NCI-H1092 (cell line): ENCODE measurements around the gene SEC31B.

ENCODE experiments used
- DNase-seq: peaks from one replicate; lab custom pipeline; 2025; lab: John Stamatoyannopoulos, UW

The SEC31B gene

GRCh38 chr10:100528123-100528886 lies 8.6 kb upstream of the SEC31B start:
- DNase-seq: no peak

DNA sequence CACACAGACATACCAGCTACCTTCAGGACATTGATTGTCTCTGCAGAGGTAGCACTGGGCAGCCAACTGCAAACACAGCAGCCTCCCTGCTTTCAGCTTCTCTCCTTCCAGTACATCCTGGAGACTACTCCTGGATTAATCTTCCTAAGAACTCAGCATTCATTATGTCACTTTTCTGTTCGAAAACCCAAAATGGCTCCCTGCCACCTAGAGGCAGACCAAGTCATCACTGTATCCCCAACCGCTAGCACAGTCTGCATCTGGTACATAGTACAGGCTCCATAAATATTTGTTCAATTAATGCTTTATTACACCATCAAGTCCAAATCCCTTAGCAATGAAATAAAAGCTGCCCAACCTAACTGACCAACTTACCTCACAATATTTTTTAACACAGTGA lies 5.0 kb upstream of the SEC31B start:
- no peak for DNase-seq

- no peak for DNase-seq
These were observed 4.5 kb upstream of the SEC31B start for GRCh38 chr10:100524206-100524605.

DNA sequence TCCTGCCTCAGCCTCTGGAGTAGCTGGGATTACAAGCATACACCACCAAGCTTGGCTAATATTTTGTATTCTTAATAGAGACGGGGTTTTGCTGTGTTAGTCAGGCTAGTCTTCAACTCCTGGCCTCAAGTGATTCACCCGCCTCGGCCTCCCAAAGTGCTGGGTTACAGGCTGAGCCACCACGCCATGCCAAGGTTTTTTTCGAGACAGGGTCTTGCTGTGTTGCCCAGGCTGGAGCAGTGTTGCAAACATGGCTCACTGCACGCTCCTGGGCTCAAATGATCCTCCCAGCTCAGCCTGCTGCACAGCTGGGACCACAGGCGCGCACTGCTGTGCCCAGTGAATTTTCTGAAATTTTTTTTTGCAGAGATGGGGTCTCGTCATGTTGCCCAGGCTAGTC lies 3.3 kb upstream of the SEC31B start:
- DNase-seq: no peak

DNA sequence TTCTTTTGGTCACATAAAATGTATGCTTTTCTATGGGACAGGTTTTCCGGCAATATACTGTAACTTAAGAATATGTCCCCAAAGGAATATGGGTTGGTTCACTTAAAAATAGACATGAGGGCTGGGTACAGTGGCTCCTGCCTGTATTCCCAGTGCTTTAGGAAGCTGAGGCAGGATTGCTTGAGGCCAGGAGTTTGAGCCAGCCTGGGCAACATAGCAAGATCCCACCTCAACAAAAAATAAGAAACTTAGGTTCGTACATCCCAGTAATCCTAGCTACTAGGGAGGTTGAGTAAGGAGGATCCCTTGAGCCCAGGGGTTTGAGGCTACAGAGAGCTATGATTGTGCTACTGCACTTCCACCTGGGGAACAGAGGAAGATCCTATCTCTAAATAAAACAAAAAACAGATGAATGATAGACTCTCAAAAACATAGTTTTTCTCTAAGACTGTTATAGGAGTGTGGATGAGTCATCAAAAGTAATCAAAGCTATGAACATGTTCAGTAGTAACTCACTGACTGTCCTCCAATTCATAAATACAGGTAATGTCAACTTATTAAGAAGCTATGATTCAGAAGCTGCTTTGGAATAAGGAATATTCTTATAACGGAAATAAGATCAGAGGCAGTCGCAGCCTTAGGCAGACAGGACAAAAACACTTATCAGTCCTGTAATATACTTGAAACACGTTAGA lies 2.6 kb upstream of the SEC31B start:
- DNase-seq: no peak

GRCh38 chr10:100520811-100521210 lies 1.1 kb upstream of the SEC31B start:
- no peak for DNase-seq

DNA sequence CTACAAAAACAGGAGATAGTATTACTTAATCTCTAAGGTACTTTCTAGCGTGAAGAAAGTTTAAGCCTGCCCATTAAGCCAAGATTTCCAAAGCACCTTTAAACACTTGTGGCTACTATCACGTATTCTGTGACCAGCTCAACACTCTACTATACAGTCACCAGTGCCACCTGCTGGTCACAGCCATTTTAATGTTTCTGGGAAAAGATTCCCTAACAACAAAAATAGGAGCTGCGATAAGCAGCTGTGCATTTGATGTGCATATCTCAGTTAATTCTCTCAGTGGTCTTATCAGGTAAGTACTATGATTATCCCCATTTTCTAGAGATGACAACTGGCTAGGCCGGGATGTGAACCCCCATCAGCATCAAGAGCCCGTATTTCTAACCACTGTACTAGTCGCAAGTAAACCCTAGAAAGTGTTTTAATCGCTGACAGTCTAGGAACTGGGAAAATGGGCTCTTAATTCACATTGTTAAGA lies 860 bp downstream of the SEC31B start:
- DNase-seq: no peak

GRCh38 chr10:100516847-100517246 lies 2.8 kb downstream of the SEC31B start:
- DNase-seq: no peak

GRCh38 chr10:100515612-100516011 lies 4.0 kb downstream of the SEC31B start:
- no peak for DNase-seq

- DNase-seq: no peak
These were observed 8.9 kb downstream of the SEC31B start for GRCh38 chr10:100510533-100511308.

DNA sequence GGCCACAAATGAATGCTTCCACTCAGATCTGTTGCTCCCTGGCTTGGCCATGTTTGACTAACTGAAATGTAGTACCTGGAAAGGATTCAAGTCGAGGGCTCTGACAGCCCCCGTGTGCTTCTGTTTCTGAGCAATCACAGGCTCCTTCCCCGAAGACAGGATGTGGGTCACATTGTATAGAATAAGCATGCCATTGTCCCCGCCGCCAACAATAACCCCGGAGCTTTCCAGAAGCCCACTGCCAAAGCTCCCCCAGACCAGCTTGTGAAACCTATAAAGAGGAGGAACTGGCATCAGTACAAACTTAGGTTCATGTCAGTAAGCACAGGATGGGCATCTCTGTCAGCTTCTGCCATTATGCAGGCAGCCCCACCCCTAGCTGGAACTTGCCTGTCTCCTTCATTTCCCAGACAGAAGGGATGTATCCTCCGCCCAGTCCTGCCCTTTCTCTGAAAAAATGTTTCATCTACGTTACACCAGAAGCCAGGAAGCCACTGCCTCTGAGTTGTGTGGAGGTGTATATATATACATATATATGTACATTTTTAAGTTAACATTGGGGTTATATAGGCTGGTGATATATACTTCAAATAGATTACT lies 10.3 kb downstream of the SEC31B start:
- DNase-seq: no peak

DNA sequence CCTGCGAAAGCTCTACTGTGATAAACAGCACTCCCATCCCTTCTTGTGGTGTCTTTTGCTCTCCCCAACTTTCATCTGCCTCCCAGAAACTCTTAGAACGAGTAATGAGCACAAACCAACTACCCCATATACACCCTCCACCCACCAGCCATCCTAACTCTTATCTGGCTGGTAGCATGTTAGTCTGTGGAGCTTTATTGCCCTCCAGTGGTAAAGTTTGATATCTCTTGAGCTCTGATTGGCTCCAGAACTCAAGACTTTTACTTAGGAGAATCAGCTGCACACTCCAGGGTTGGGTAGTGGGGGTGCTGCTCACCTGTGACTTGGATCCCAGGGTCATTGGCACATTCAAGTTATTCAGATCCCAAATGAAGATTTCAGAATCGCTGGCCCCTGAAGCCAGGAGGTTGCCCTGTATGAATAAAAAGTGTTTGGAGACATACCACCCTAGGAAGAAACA lies 10.9 kb downstream of the SEC31B start:
- no peak for DNase-seq

- DNase-seq: no peak
These were observed 11.4 kb downstream of the SEC31B start for GRCh38 chr10:100508266-100508665.

DNA sequence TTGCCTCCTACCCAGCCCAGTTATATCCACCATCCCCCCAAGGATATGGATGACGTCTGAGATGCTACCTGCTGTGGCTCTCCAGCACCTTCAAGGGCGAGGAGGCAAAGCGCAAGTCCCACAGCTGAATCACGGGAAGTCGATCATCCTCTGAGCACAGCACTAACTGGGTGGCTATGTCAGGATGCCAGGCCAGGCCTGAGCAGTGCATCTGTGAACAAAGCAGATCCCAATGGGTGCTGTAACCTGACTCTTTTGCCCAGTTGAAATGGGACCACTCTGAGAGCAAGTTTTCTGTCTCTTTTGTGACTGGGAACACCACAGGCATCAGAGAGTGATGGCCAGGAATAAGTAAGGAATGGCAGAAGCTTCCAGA lies 12.3 kb downstream of the SEC31B start:
- no peak for DNase-seq

DNA sequence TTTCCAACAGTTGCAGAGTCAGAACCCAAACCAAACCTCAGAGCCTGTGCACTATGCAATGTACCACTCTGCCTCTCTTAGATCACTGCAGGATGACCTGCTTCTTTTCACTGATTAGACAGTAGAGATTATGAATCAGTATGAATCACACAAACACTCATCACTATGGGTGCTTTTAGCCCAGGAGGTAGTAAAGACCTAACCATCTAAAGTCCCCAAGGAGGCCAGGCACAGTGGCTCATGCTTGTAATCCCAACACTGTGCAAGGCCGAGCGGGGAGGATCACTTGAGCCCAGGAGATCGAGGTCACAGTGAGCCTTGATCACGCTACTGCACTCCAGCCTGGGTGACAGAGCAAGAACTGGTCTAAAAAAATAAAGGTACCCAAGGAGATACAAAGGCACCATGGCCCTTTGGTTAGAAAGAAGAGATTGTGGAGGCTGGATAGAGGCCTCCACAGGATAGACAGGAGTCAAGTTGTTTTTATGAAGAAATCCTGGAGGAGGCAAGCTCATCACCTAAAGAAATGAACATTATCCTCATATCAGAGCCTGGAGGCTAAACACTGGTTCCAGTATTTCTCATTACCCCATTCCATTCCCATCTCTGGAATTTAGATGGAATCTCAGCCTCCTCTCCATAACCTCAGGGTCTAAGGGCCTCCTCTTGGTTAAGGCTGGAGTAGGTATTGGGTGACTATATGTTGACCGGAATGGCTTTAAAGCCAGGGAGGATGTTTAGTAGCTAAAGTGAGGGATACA lies 12.9 kb downstream of the SEC31B start:
- no peak for DNase-seq

GRCh38 chr10:100505164-100505563 lies 14.5 kb downstream of the SEC31B start:
- no peak for DNase-seq

- DNase-seq: no peak
These were observed 15.6 kb downstream of the SEC31B start for GRCh38 chr10:100504096-100504495.

DNA sequence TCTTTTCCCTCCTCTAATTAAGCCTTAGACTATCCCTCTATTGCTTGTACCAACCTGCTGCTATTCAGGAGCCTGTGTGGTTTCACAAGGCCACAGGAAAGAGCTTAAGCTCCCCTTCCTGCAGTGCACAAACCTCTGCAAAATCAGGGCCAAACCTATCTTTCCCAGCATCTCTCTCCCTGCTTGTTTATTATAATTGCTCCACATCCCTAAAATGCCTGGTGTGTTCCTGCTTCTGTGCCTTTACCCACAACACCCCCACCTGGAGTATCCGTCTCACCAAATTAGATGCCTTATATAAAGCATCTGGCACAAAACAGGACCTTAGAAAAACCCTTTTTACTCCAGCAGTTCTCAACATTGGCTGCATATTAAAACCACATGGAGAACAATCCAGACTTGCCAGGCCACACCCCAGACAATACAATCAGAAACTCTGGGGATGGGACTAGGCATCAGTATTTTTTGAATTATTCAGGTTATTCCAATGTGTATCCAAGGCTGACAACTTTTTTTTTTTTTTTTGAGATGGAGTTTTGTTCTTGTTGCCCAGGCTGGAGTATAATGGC lies 16.7 kb downstream of the SEC31B start:
- no peak for DNase-seq

DNA sequence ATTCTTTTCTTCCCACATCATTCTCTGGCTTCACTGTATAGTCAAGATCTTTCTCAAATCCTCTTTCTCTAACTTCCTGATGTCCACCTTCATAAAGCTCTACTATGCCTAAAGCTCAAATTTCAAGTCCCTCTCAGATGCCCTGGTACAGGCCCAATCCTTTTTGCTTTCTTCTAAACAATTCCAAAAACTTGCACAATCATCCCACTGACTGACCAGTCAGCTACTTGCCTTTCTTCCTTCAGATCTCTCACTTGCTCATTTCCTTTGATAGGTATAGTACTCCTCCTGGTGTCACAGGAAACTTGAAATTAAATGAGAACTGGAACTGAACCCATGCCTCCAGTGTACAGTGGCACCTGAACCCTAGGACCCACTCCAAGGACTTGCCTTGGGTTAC lies 18.2 kb downstream of the SEC31B start:
- no peak for DNase-seq

- no peak for DNase-seq
These were observed 21.6 kb downstream of the SEC31B start for GRCh38 chr10:100498059-100498458.

- no peak for DNase-seq
These were observed 23.1 kb downstream of the SEC31B start for GRCh38 chr10:100496567-100496966.
